ENCODE measurements around the gene ARPC4.

The ARPC4 gene

DNA sequence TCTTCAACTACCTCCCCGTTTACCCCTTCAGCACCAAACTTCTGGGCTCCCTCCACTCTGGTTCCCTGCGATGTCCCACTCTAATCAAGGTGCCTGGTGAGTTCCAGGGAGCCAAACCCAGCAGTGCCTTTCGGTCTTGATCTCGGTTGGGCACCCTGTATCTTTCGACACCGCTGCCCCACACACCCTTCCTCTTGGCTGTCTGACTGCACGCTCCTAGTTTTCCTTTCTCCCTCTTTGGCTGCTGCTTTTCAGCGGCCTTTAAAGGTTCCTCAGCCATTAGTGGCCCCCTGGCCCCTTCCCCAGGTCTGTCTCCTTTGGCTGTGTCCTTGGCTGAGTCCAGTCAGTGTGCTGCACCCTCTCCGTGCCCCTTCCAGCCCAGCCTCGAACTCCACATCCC lies 18.0 kb downstream of the ARPC4 start:
- Histone ChIP-seq H3K4me3 (replicated peaks; ENCODE audit: insufficient read depth, low read length) (no peak overlapping the region), H3K27me3 (ENCODE audit: insufficient read depth, poor library complexity, severe bottlenecking) (no peaks in the 10 kb centered on the region), H3K27ac (replicated peaks) (no peak overlapping the region)
- TF ChIP-seq SPI1 (IDR thresholded peaks at IDR 0.05; ENCODE audit: borderline replicate concordance, low read depth) (no peak), GABPA (IDR thresholded peaks at IDR 0.05; ENCODE audit: low read depth) (no peak), POLR2AphosphoS5 (IDR thresholded peaks at IDR 0.05; ENCODE audit: low read depth) (no peak), CTCF (IDR thresholded peaks at IDR 0.05; ENCODE audit: insufficient read depth, low read length) (no peak)
- TF ChIP-seq, protein P1, sequence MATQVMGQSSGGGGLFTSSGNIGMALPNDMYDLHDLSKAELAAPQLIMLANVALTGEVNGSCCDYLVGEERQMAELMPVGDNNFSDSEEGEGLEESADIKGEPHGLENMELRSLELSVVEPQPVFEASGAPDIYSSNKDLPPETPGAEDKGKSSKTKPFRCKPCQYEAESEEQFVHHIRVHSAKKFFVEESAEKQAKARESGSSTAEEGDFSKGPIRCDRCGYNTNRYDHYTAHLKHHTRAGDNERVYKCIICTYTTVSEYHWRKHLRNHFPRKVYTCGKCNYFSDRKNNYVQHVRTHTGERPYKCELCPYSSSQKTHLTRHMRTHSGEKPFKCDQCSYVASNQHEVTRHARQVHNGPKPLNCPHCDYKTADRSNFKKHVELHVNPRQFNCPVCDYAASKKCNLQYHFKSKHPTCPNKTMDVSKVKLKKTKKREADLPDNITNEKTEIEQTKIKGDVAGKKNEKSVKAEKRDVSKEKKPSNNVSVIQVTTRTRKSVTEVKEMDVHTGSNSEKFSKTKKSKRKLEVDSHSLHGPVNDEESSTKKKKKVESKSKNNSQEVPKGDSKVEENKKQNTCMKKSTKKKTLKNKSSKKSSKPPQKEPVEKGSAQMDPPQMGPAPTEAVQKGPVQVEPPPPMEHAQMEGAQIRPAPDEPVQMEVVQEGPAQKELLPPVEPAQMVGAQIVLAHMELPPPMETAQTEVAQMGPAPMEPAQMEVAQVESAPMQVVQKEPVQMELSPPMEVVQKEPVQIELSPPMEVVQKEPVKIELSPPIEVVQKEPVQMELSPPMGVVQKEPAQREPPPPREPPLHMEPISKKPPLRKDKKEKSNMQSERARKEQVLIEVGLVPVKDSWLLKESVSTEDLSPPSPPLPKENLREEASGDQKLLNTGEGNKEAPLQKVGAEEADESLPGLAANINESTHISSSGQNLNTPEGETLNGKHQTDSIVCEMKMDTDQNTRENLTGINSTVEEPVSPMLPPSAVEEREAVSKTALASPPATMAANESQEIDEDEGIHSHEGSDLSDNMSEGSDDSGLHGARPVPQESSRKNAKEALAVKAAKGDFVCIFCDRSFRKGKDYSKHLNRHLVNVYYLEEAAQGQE (IDR thresholded peaks at IDR 0.05; ENCODE audit: insufficient replicate concordance, low read depth): no peak
- DNase-seq (ENCODE audit: low read depth in 1 of 2, low spot score in 1 of 2): no peak

GRCh38 chr3:9812870-9813483 lies 20.1 kb downstream of the ARPC4 start:
- H3K4me3 ChIP-seq (replicated peaks; ENCODE audit: insufficient read depth, low read length): no peak overlapping the region
- TF ChIP-seq CTCF (IDR thresholded peaks at IDR 0.05; ENCODE audit: insufficient read depth, low read length) (no peak), SPI1 (IDR thresholded peaks at IDR 0.05; ENCODE audit: borderline replicate concordance, low read depth) (no peak), POLR2AphosphoS5 (IDR thresholded peaks at IDR 0.05; ENCODE audit: low read depth) (no peak), GABPA (IDR thresholded peaks at IDR 0.05; ENCODE audit: low read depth) (no peak)
- TF ChIP-seq, protein P1 (IDR thresholded peaks at IDR 0.05; ENCODE audit: insufficient replicate concordance, low read depth): no peak
- H3K27ac ChIP-seq (replicated peaks): no peak overlapping the region
- DNase-seq (ENCODE audit: low read depth in 1 of 2, low spot score in 1 of 2): no peak
- no peaks in the 10 kb centered on the region for H3K27me3 ChIP-seq (ENCODE audit: insufficient read depth, poor library complexity, severe bottlenecking)

DNA sequence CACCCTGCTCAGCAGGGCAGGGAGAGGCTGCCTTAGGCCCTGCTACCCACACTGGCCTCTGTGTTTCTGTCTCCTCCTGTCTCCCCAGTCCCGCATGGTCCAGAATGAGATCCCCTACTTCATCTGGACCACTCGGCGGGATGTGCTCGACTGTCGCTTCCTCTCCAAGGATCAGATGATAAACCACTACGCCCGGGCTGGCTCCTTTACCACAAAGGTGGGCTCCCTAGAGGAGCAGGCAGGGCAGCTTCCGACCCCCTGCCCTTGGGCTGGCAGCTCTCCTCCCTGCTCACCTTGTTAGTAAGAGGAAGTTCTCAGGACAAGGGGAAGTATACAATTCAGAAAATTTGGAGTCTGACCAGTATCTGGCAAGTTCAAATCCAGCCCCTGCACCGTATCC lies 23.1 kb downstream of the ARPC4 start:
- H3K27me3 ChIP-seq (ENCODE audit: insufficient read depth, poor library complexity, severe bottlenecking): no peaks in the 10 kb centered on the region
- H3K27ac ChIP-seq (replicated peaks): no peak overlapping the region
- no peak for DNase-seq (ENCODE audit: low read depth in 1 of 2, low spot score in 1 of 2)
- no peak overlapping the region for H3K4me3 ChIP-seq (replicated peaks; ENCODE audit: insufficient read depth, low read length)
- TF ChIP-seq, protein P1 (IDR thresholded peaks at IDR 0.05; ENCODE audit: insufficient replicate concordance, low read depth): no peak
- TF ChIP-seq CTCF (IDR thresholded peaks at IDR 0.05; ENCODE audit: insufficient read depth, low read length): no peak
- TF ChIP-seq POLR2AphosphoS5 (IDR thresholded peaks at IDR 0.05; ENCODE audit: low read depth): no peak
- no peak for TF ChIP-seq GABPA (IDR thresholded peaks at IDR 0.05; ENCODE audit: low read depth)
- no peak for TF ChIP-seq SPI1 (IDR thresholded peaks at IDR 0.05; ENCODE audit: borderline replicate concordance, low read depth)

Data from HL-60 (cell line).